Head of caudate nucleus (tissue), 42 donors: ENCODE measurements around the gene CEP250.
A peak's percentile ranks its signal among the peaks of the same experiment; 100 is the strongest.
"Not testable (repeated sequence)": the region's sequence is repeated elsewhere in the genome, so short reads cannot be mapped to it uniquely, and the experiment has no call there.

Experiments
- DNase-seq, 42 donors: peaks; one replicate each; pipeline versions ENCODE4 v3.0.0 to v3.0.0-alpha.2; 2020 to 2021; ENCODE audit warnings: mixed read lengths in 7 of 42
- intact Hi-C: fragments of 100-400 bp; cut with DNase I; formaldehyde crosslinking; loops from one replicate; pipeline ENCODE4 v1.15.0; 2022

Gene CEP250

GRCh38 chr20:35551503-35551902 is 96.1 kb downstream of the CEP250 start:
- intact Hi-C loops = no loop called here
- DNase-seq = no peak

GRCh38 chr20:35552914-35553313 is 97.5 kb downstream of the CEP250 start:
- DNase-seq = no peak
- intact Hi-C loops = no loop called here

GRCh38 chr20:35555461-35555860 is 100.1 kb downstream of the CEP250 start:
- DNase-seq, intact Hi-C loops: not testable (repeated sequence)

GRCh38 chr20:35555951-35556645 is 100.7 kb downstream of the CEP250 start:
- no peak for DNase-seq
- intact Hi-C loops = no loop called here

- intact Hi-C loops = no loop called here
- no peak for DNase-seq
These were observed 101.5 kb downstream of the CEP250 start for GRCh38 chr20:35556871-35557270.

- intact Hi-C loops = no loop called here
- no peak for DNase-seq
These were observed 103.1 kb downstream of the CEP250 start for GRCh38 chr20:35558451-35558850.

- peak in 1 of 42 donors; percentile 23 for DNase-seq
- intact Hi-C loops = no loop called here
These were observed 103.8 kb downstream of the CEP250 start for GRCh38 chr20:35559042-35559693.

GRCh38 chr20:35560105-35560511 is 104.7 kb downstream of the CEP250 start:
- intact Hi-C loops = no loop called here
- DNase-seq = peak in 1 of 42 donors; percentile 31

- no peak for DNase-seq
- intact Hi-C loops = no loop called here
These were observed 105.1 kb downstream of the CEP250 start for GRCh38 chr20:35560541-35560940.

- DNase-seq = peak in 38 of 42 donors; percentile 16 to 63 (median 40)
- intact Hi-C loops = no loop called here
These were observed 105.9 kb downstream of the CEP250 start for GRCh38 chr20:35561268-35561667.

- peak in 26 of 42 donors; percentile 6 to 79 (median 40) for DNase-seq
- intact Hi-C loops = no loop called here
These were observed 106.3 kb downstream of the CEP250 start for GRCh38 chr20:35561671-35562070.

GRCh38 chr20:35562541-35563110 is 107.2 kb downstream of the CEP250 start:
- peak in 1 of 42 donors; percentile 19 for DNase-seq
- intact Hi-C loops = no loop called here

GRCh38 chr20:35563834-35564233 is 108.4 kb downstream of the CEP250 start:
- DNase-seq = no peak
- intact Hi-C loops = no loop called here

- intact Hi-C loops = no loop called here
- peak in 2 of 42 donors; percentile 5 to 12 for DNase-seq
These were observed 109.5 kb downstream of the CEP250 start for GRCh38 chr20:35564905-35565304.

GRCh38 chr20:35568645-35569044 is 113.2 kb downstream of the CEP250 start:
- peak in 2 of 42 donors; percentile 4 to 6 for DNase-seq
- intact Hi-C loops = no loop called here
